WERI-Rb-1 (cell line): ENCODE results near the gene LIX1L.

ENCODE experiments used
- DNase-seq: peaks from one replicate; pipeline ENCODE4 v3.0.0-alpha.2; 2020
- H3K27ac ChIP-seq: fragments of 250-450 bp; sonication (Bioruptor Pico); 2 replicates; pipeline ENCODE4 v1.5.1; 2020; ENCODE audit warnings: mild to moderate bottlenecking, moderate library complexity
- H3K27me3 ChIP-seq: fragments of 250-450 bp; sonication (Bioruptor Pico); 2 replicates; pipeline ENCODE4 v1.5.1; 2021; ENCODE audit warnings: mild to moderate bottlenecking, low read depth, moderate library complexity; ENCODE audit not compliant: insufficient read depth, severe bottlenecking
- H3K36me3 ChIP-seq: fragments of 250-450 bp; sonication (Bioruptor Pico); 2 replicates; pipeline ENCODE4 v1.5.1; 2020; ENCODE audit warnings: mild to moderate bottlenecking, moderate library complexity
- H3K4me3 ChIP-seq: 2 replicates; pipeline ENCODE4 v1.5.1; 2011; ENCODE audit warnings: low read depth, mild to moderate bottlenecking, control low read depth, low read length
- H3K9me3 ChIP-seq: fragments of 250-450 bp; sonication (Bioruptor Pico); 2 replicates; pipeline ENCODE4 v1.5.1; 2021; ENCODE audit warnings: mild to moderate bottlenecking, moderate library complexity; ENCODE audit not compliant: severe bottlenecking
- TF ChIP-seq, protein P1 (sequence below): IDR thresholded peaks from 2 replicates; pipeline ENCODE4 v1.5.1; 2011; ENCODE audit warnings: low read depth, mild to moderate bottlenecking, control low read depth, inconsistent platforms, low read length

The LIX1L gene

DNA sequence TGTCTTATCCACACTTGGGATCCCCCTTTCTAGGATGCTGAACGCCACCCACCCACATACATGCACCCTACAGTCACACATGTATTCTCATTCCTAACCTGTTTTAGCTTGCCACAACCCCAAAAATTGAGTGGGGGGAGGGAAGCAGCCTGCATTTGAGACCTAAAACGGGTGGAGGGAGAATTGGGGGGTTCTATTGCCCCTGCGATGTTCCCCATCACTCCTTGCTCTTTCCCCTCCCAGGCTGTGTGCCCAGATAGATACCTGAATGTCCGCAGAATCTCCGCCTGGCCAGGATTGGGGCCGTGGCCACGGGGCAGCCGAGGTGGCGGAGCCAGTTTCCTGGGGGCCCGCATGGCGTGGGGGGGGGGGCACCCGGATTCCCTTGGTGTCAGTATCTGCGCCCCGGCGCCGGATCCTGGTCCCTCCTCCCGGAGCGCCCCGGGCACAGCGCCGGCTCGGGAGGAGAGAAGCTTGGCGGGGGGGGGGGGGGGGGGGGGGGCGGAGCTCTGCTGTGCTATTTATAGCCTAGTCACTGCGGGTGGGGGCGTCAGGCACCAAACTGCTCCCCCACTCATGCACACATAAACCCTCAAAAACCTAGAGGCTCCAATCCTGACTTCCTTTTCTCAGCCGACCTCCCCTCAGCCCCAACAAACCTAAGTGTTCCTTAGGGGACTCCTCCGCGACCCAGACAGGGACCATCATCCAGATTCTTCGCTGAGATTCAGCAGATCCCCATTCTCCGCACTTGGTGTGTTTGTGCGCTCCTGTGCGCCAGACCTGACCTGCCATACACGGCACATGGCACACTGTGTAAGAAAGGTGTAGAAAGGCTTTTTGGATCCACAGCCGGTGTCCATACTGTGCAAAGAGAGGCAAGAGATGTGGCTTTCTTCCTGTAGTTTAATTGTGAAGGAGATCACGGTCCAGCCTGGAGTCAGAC lies 4.6 kb upstream of the LIX1L start:
- Histone ChIP-seq H3K27ac (no peak overlapping the region), H3K4me3 (peak overlapping the region; percentile 75), H3K9me3 (peaks cover 4% of the 10 kb centered on the region), H3K27me3 (no peaks in the 10 kb centered on the region), H3K36me3 (no peaks in the 10 kb centered on the region)
- TF ChIP-seq, protein P1, sequence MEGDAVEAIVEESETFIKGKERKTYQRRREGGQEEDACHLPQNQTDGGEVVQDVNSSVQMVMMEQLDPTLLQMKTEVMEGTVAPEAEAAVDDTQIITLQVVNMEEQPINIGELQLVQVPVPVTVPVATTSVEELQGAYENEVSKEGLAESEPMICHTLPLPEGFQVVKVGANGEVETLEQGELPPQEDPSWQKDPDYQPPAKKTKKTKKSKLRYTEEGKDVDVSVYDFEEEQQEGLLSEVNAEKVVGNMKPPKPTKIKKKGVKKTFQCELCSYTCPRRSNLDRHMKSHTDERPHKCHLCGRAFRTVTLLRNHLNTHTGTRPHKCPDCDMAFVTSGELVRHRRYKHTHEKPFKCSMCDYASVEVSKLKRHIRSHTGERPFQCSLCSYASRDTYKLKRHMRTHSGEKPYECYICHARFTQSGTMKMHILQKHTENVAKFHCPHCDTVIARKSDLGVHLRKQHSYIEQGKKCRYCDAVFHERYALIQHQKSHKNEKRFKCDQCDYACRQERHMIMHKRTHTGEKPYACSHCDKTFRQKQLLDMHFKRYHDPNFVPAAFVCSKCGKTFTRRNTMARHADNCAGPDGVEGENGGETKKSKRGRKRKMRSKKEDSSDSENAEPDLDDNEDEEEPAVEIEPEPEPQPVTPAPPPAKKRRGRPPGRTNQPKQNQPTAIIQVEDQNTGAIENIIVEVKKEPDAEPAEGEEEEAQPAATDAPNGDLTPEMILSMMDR = no peak
- DNase-seq = peak; percentile 44

DNA sequence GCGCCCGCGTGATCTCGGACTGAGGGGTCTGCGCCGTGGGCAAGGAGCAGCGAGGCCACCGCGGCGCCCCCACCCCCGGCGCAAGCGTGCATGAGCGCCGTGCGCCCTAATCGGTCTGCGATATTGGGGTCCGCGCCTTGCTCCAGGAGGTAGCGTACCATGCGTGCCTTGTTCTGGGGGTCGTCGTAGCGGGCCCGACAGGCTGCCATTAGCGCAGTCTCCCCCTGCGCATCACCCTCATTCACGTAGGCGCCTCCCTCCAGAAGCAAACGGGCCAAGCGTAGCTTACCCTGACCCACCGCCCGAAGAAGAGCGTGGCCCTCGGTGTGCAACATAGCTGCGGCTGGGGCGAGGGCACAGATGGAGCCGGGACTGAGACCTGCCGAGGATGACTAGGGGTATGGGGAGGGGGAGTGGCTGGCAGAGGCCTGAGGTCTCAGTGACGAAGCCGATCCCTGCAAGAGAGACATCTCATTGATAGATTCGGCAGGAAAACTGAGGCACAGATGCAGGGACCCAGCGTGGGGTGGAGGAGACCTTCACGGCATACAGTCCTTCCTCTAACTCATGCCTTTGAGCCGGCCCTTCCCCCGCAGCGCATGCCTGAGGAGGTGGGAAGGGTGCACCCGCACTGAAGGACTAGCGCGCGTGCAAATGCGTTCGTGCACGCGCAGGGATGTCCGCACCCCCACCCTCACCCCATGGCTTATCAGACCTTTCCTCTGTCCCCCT lies 3.8 kb upstream of the LIX1L start:
- Histone ChIP-seq H3K27ac (no peak overlapping the region), H3K27me3 (no peaks in the 10 kb centered on the region), H3K9me3 (no peaks in the 10 kb centered on the region), H3K4me3 (peak overlapping the region; percentile 75), H3K36me3 (no peaks in the 10 kb centered on the region)
- DNase-seq = peak; percentile 73
- TF ChIP-seq, protein P1 = no peak

DNA sequence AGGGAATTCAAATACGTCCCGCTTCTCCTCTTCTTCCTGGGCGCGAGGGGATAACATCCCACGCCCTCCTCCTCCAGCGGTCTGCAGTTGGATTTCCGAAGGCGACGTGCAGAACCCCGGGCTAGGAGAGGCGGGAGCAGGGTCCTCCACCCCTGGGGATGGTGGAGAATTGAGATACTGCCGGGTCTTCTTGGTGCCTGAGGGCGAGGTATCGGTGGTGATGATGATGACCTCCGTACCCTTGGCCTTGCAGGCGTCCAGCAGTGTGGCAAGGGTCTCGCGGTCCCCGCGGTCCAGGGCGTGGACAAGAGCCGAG lies 3.2 kb upstream of the LIX1L start:
- H3K36me3 ChIP-seq = no peaks in the 10 kb centered on the region
- TF ChIP-seq, protein P1 = no peak
- peak overlapping the region; percentile 26 for H3K27ac ChIP-seq
- no peaks in the 10 kb centered on the region for H3K9me3 ChIP-seq
- DNase-seq = peak; percentile 35
- peak overlapping the region; percentile 75 for H3K4me3 ChIP-seq
- no peaks in the 10 kb centered on the region for H3K27me3 ChIP-seq

DNA sequence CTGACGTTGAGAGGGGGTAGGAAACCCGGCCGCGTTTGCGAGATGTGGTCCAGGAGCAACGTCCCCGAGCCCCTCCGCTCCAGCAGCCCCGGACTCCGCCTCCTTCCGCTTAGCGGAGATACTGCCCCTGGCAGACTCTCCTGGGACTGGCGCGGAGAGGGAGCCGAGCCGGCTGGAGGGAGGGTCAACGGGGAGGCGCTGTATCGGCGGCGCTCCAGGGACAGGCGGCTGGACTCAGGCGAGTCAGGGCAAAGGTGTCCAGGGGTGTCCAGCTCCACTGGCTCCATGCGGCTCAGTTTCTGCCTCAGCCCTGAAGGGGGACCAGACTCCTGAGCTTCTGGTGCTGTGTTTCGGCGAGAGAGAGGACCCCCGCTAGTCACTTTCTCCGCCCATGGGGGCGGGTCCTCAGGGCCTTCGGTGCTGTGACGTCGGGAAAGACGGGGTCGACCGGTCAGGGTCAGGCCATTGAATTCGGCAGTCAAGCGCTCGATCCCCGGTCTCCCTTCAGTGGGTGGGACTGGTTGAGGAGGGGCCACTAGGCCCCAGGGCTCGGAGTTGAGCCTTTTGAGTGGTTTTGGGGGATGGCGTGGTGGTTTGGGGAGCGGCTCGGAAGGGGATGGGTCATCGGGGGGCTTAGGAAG lies 2.8 kb upstream of the LIX1L start:
- Histone ChIP-seq H3K27ac (peak overlapping the region; percentile 26), H3K9me3 (no peaks in the 10 kb centered on the region), H3K4me3 (peak overlapping the region; percentile 75), H3K36me3 (no peaks in the 10 kb centered on the region), H3K27me3 (no peaks in the 10 kb centered on the region)
- TF ChIP-seq, protein P1 = peak; percentile 50
- peak; percentile 96 for DNase-seq

DNA sequence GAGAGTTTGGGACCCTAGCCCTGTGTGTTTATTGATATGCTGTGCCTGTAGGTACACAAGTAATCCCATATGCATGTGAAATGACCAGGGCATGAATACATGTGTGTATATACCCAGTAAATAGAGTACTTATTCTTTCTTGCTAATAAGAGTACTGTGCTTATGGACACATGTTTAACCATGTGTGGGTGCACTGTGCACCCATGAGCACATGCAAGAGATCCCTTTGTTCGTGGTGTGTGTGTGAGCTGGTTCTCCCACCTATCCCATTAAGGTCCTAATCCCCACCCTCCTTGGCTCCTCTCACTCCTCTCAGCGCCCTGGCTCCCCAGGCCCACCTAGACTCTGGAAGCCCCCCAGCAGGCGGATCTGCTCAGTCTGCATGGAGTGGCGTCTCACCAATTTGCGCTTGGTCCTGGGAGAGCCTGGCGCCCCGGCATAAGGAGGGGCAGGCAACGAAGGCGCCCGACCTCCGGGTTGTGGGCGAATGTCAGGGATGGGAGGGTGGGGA lies 2.2 kb upstream of the LIX1L start:
- Histone ChIP-seq H3K4me3 (peak overlapping the region; percentile 75), H3K36me3 (no peaks in the 10 kb centered on the region), H3K27me3 (no peaks in the 10 kb centered on the region), H3K9me3 (no peaks in the 10 kb centered on the region), H3K27ac (peak overlapping the region; percentile 26)
- no peak for DNase-seq
- TF ChIP-seq, protein P1 = no peak
